SK-MEL-5 (cell line): ENCODE data around the gene TLE4. TPM values are rescaled to one million over a fixed set of nuclear protein-coding genes. Genes with fewer than 3 reads are reported as not detected.
"Not testable (repeated sequence)": the region's sequence is repeated elsewhere in the genome, so short reads cannot be mapped to it uniquely, and the experiment has no call there.

Source experiments
- DNase-seq: peaks from one replicate; pipeline ENCODE4 v3.0.0-alpha.2; 2016; ENCODE audit warnings: low read depth, low spot score
- in situ Hi-C: cut with HindIII; loops from 2 replicates; pipeline ENCODE4 v1.10.0; 2016; ENCODE audit warnings: low sequenced_read_pairs, high pct_unique_total_duplicates, low pct_unique_long_range_greater_than_20kb
- total RNA-seq: library from RNA; depleted of rRNA; stranded (reverse); fragments of >200 nt; shearing (Covaris generic); gene quantifications from 2 replicates; pipeline ENCODE4 v1.2.3, GENCODE V29; 2014

The TLE4 gene
- total RNA-seq, 1 experiment from 2014 or later: 1.3 TPM

DNA sequence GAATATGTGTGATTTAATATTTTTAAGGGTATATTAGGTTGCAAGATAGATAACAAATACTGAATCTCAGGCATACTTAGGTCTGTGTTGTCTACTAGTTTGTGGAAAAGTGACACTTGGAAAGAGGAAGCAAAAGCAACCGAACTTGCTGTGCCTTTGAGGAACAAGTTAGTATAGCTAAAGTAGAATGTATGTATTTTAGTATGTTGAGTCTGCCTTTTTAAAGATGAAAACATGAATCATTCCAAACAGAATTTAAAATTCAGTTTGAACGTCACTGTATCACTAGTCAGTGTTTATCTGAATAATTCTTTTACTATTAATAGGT lies 12.9 kb downstream of the TLE4 start:
- in situ Hi-C loops: no loop called here
- no peak for DNase-seq

DNA sequence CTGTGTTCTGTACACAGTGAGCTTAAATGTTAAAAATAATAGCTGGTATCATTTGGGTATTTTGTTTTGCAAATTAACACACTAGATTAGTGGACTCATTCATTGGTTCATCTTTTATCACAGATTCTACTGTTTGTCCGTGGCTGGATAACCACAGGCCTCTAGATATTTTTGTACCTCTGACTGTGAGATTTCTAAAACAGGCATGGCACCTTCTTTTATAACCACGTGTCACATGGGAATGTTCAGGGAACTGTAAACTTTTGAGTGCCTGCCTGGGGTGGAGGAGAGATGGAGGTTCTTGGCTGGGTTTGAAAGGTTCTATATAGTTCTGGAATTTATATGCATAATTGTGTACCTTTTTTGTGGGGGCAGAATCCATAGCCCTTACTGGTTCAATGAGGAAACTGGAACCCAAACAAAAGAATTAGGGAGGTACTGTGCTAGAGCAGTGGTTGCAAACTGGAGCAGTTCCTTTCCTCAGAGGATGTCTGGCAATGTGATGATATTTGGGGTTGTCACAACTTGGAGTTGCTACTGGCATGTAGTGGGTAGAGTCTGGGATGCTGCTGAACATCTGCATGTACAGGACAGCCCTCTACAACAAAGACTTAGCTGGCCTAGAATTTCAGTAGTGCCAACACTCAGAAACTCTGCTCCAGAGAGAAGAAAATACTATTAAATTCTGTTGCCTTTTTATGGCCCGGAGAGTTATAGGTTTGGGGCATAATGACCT lies 16.9 kb downstream of the TLE4 start:
- DNase-seq: no peak
- in situ Hi-C loops: no loop called here

DNA sequence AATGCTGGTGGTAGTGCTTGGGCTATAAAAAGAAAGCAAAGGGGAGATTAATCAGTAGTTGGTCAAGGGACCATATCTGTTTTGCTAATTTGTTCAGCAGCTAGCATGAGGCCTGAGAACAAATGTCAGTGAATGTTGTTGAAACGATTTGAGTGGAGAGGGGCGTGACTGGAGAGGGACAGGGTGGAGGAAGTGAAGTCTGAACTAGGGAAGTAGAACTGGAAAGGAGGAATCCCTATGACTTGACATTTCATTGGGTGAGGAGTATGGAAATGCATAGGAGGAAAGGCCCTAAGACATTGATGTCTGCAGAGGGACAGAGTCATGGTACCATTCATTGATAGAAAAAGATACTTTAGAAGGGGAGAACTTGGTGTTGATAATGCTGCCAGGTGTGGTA lies 19.7 kb downstream of the TLE4 start:
- DNase-seq: no peak
- in situ Hi-C loops: no loop called here

DNA sequence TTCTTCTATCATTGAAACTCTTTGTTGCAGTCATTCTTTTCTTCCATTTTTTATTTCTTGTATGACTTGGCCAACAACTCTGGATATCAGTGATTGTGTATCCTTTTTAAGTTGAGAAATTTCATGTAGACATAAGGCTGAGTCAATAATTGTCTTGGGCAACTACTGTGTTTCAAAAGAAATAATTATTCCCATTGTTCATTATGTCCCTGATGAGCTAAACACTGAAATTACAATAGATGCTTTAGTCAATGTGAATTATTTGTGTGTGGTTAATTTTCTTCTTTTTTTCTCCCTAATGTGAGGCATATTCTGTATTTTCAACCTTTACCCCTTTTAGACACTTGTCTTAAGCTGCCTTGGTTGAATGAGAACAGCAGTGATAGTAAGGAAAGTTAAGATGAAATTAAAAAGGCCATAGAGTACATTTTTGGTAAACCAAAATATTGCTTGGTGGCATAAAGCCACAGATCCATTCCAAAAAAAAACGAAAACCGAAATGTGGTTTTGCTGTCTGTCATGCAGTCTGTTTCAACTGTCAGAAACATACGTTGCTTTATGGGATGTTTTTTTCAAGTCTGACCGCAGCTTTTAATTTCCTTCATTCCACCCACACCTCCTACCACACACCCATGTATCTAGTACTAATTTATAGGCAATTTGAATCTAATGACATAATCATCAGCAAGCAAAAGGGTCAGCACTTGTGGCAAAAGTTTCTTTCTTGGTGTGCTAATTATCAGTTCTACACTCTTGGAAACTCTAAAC lies 21.1 kb downstream of the TLE4 start:
- no peak for DNase-seq
- in situ Hi-C loops: no loop called here

DNA sequence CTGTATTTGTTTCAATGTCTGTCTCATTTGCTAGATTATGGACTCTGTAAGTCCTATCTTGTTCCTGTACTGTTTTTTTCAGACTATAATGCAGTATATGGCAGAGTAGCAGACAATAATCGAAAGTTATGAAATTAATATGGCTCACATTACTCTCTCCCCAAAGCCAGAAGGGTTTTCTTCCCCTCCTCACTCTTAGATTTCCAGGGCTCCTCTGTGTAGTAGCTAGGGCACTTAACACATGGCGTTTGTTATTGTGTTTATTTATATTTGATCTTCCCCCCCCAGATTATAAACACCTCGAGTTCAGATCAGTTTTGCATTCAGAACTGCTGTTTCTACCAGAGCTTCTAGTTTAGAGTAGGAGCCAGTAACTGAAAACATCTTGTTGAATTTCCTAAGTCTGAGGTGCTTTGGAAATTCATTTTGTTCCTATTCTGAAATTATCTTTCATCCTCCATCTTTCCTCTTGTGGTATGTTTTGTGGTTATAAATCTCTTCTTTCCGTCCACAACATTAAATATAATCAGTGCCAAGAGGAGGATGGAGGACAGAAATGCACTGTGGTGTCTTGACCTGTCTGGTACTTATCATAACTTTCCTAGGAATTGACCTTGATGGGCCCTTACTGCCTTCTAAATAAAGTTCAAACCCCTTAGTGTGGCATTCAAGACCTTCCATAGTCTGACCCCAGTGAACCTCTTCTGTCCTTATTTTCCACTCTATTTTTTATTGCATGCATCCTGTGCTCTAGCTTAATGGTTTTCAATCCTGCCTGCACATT lies 27.0 kb downstream of the TLE4 start:
- DNase-seq: no peak
- in situ Hi-C loops: no loop called here

DNA sequence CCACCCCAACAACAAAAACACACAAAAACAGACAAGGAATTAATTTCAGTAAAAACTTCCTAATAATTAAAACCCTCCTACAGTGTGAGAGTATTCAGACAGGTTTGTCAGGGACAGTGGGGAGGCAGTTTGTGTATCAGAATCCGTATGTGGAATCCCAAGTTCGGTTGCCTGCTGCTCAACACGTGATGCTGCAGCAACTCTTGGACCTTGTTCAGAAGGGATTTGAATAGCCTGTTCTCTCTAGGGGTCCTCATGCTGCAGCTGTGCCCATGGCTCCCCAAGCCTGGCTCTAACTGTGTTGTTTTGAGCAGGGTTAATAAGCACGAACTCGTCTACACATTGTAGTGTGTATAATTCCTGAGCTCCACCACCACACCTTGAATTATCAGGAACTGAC lies 28.7 kb downstream of the TLE4 start:
- no peak for DNase-seq

DNA sequence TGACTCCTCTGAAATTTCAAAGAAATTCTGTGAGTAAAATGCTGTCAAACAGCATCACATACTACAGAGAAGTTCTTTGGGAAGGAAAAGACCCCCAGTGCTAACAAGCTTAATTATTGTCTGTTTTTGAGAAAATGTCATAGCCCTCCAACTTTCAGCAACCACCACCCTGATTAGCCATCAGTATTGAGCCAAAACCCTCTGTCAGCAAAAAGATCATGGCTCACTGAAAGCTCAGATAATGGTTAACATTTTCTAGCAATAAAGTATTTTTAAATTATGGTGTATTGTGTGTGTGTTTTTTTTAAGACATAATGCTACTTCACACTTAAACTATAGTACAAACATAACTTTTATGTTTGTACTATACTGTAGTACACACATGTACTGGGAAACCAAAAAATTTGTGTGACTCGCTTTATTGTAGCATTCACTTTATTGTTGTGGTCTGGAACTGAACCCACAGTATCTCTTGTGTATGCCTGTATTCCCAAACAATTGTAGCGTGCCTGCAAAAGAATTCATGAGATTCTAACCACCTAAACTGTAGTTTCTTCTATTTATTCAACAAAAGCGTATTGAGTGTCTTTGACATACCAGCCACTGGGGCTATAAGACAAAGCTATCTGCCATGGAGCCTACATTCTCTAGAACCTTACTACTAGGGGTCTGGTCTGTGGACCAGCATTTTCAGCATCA lies 31.6 kb downstream of the TLE4 start:
- DNase-seq: no peak

More for the DNA sequence above, 28.7 kb downstream of the TLE4 start:
- in situ Hi-C loops: no loop called here

DNA sequence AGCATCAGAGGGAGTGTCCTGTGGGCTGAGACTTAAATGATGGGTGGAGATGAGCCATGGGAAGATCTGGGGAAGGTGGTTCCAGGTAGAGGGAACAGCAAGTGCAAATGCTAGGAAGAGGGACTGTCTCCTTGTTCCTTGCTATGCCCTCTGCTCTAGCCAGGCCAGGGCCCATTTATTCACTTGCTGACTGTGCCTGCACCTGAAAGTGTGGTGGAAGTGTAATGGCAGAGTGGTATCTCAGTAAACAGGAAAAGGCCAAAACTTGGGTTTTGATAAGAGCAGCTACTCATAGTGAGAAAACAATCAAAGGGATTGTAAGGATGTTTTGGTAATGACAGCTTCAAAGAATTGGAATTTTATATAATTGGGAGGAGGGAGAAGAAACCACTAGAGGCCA lies 32.4 kb downstream of the TLE4 start:
- DNase-seq: no peak
- in situ Hi-C loops: no loop called here

More for the DNA sequence above, 31.6 kb downstream of the TLE4 start:
- in situ Hi-C loops: no loop called here

DNA sequence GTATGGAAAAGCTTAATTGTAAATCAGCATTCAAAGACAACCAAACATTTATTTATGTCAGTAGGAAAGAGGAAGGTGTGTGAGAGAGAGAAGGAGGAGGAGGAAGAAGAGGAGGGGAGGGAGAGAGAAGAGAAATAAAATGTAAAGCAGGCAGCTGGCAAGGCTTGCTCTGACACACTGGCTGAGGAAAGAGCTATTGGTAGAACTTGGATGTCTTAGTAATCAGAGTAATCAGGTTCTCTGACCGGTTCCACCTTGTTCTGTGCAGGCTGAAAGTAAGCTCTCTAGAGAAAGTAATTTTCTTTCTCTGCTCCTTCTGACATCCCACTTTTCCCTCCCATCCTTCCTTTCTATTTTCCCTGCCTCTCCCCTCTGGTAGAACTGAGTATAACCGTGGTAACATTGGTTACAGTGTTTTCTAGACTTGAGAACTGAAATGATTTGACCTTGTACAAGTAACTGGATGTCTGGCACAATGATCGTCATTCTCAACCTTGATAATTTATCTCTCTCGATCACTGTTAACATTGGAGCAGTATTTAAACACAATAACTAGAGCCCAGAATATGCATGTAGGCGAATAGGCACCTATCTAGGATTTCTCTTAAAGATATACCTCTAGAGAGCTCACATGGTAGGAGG lies 33.3 kb downstream of the TLE4 start:
- in situ Hi-C loops: no loop called here
- DNase-seq: no peak

DNA sequence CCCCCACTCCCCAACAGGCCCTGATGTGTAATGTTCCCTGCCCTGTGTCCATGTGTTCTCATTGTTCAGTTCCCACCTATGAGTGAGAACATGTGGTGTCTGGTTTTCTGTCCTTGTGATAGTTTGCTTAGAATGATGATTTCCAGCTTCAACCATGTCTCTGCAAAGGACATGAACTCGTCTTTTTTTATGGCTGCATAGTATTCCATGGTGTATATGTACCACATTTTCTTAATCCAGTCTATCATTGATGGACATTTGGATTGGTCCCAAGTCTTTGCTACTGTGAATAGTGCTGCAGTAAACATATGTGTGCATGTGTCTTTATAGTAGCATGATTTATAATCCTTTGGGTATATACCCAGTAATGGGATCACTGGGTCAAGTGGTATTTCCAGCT lies 34.8 kb downstream of the TLE4 start:
- in situ Hi-C loops: not testable (repeated sequence)

DNA sequence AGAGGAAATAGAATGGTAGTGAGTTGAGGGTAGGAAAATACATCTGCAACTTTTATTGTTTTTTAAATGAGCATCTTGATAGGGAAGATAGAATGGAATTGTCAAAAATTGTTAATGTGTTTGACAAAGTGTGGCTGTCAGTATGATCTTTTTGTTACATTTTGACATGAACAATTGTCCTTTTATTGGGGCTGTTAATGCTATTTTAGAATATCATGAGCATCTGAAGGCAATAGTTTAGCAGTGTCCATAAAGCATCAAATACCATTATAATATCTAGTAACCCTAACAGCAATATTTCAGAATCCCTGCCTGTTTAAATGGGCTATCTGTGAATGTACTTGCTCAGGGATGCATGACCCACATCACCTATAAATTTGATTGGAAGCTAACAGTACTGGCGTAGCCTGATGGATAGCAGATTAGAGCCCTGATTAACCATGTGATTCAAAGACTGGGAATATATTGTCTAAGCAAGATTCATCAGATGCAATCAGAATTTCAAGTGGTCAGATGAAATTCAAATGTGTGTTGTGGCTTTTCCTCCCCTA lies 37.8 kb downstream of the TLE4 start:
- DNase-seq: no peak
- in situ Hi-C loops: no loop called here

More for the DNA sequence above, 34.8 kb downstream of the TLE4 start:
- not testable (repeated sequence) for DNase-seq

DNA sequence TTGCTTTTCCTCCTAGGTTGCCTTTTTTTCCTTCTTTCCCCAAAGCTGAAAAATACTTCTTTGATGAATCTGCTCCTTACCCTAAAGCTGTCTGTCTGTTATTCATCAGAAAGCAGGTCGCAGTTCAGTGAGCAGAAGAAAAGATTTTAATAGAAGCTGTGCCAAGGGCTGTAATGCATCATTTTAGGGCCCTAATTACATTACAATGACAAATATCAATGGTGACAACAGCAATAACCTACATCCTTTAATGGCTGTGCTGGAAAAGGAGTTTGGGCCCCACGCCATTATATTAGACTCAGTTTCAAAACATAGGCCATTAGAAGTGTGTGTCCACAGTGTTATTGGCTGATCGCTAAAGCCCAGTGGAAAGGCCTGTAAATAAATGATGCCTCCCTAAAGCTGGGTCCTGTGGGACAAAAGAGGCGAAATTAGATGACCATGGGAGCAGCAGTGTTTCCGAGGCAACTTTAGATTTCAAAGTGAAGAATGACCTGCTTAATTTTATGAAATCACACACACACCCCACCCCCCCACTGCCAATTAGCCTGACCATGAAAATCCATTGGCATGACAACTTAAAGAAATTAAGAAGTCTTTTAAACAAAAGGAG lies 38.4 kb downstream of the TLE4 start:
- in situ Hi-C loops: no loop called here
- no peak for DNase-seq

DNA sequence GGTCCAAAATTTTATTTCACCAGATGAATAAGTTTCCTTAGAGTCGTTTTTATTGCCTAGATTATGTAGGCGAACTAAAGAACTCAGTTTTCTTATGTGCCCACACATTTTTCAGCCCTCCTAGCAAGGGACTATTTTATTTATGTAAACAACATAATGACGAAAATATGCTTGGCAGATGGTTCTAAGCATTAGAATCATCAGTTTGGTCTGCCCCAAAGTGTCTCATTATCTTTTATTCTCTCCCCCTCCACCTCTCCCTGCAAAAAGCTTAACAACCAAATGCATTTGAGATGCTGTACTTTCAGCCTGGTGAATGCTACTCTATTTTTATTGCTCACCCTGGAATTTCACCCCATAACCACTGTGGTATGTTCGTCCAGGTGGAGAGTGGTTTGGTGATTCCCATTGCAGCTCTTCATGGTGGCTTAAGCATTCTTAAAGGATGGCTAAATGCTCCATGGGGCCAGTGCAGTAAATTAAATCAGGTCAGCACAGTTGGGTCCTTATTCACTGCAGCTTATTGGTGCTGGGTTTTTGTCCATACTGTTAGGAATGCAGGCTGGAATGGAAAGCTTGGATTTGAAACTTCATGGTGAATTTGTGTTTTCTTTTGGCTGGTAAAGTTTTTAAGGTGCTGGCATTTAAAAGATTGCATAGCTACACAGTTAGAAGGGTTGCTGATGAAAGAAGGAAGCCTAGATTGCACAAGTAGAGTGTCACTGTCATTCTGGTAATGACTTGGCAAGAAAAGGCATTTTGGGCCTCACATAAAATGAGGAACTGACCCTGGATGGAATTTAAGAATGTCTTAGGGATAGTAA lies 39.2 kb downstream of the TLE4 start:
- no peak for DNase-seq
- in situ Hi-C loops: no loop called here

DNA sequence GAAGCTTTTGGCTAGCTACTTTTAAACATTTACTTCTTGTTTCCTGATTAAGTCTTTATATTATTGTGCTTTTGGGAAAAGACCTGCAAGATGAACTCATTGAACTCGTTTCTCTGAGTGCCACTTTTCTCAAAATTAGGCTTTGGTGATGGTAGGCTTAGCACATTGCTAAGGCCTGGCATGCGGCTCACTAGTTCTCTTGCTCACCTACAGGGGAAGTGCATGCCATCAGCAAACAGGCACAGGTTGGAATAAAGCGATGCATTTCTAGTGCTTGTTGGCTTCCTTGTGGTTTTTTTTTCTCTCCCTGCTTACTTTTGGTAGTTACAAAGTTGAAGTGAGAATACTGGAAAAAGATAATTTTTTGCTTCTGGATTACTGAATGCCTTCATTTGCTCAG lies 41.4 kb downstream of the TLE4 start:
- DNase-seq: no peak
- in situ Hi-C loops: no loop called here

DNA sequence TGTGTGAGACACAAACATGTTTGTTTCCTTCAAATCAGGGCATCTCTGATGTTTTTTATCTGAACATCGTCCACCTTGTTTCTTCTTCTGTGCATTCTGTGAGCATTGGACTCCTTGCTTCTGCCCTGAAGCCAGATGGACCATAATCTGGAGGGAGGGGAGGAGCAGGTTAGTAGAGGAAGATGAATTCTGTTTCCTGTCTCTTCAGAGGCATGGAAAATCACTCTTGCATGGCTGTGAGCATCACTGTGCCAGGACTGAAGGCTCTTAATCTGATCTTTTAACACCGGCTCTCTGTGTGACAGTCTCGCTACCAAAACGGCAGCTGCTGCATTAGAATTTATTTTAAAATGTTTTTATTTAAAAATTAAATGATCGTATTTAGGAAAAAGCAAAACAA lies 43.3 kb downstream of the TLE4 start:
- in situ Hi-C loops: no loop called here
- DNase-seq: no peak

DNA sequence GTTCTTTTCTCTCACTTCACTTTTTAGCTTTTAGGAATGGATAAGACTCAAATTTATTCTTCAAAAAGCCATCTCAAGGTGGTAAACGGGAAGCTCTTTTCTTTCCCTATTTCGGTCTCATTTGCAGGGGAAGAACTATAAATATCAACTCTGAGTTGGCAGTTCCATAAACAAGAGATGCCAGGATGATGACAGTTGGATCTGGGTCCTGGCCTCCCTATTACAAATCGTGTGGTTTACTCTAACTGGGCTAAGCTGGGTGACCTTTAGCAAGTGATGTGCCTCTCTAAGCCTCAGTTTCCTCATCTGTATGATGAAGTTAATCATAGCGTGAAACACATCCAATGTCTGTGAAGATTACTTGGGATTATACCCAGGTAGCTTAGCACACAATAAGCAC lies 44.2 kb downstream of the TLE4 start:
- in situ Hi-C loops: no loop called here
- DNase-seq: no peak
